ENCODE measurements around the gene PLEKHA7. TPM values are rescaled to one million over a fixed set of nuclear protein-coding genes. Genes with fewer than 3 reads are reported as not detected.

The PLEKHA7 gene
- total RNA-seq, 1 experiment from 2014 or later = not detected

DNA sequence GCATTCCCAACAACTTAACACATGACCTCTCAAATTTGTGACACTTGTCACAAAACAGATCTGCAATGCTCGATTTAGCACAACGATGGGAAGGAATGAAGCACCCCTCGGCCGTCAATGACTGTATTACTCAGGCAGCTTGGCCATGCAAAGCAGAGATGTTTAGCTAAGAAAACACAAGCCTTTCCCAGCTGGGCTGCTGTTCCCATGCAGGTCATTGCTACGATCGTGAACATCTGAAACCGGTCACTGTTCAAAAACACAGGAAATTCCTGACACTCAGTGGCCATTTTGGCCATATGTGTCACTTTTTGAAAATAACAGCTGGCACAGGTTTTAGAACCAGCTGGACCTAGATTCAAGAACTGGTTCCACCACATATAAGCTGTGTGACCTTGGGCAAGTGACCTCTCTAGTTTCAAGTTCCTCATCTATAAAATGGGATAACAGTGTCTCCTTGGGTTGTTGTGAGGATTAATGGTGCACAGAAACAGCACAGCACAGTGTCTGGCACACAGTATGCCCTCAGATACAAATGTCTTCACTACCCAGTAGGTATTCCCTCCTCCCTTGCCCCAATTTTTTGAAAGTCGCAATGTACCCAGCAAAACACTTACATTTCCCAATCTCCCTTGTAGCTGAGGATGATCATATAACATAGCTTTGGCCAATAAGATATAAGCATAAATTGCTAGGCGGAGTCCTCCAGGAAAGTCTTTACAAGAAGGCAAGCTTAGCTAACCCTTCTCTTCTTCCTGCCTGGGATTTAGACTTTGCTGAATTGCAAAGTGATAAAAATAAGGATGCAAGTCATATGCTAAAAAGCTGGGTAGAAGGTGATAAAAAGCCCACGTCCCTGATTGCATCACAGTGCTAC lies 182.7 kb downstream of the PLEKHA7 start:
- H3K9me3 ChIP-seq = no peaks in the 10 kb centered on the region
- no peaks in the 10 kb centered on the region for H3K27me3 ChIP-seq
- DNase-seq = no peak
- no peak overlapping the region for H3K4me3 ChIP-seq
- no peaks in the 10 kb centered on the region for H3K36me3 ChIP-seq

DNA sequence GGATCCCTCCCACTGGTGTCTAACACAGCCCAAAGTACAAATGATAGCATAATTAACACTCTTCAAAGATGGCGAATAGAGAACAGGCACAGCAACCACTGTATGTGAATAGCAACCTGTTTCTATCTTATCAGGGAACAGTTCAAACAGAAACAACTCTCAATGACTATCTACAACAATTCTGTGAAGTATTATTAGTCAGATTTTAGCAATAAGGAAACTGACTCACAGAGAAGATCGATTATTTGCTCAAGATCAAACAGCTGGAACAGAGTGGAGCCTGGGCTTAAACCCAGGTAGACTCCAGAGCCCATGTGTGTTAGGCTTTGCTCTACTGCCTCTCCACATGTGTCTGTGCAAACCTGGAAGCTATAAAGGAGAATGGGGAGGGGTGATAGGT lies 187.1 kb downstream of the PLEKHA7 start:
- no peak for DNase-seq
- H3K36me3 ChIP-seq = no peaks in the 10 kb centered on the region
- H3K9me3 ChIP-seq = no peaks in the 10 kb centered on the region
- no peaks in the 10 kb centered on the region for H3K27me3 ChIP-seq
- H3K4me3 ChIP-seq = no peak overlapping the region

DNA sequence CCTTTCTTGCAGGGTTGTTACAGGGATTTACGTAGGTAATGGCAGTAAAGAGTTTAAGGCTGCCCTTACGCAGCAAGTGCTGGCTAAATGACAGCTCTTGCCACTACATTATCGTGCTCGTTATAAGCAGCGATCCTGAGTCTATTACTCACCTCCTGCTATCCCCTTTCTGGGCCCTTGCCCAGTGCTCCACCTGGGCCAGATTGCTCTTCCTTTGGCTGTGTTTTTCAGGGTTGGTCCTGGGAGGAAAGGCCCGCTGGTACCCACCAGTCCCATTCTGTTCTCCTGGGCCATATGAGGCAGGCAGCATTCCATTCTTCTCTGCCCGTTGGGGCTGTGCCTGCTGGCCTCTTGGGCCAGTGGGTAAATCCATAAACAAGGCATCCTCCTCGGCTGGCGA lies 188.2 kb downstream of the PLEKHA7 start:
- Histone ChIP-seq H3K27me3 (no peaks in the 10 kb centered on the region), H3K4me3 (no peak overlapping the region)
- no peak for DNase-seq

DNA sequence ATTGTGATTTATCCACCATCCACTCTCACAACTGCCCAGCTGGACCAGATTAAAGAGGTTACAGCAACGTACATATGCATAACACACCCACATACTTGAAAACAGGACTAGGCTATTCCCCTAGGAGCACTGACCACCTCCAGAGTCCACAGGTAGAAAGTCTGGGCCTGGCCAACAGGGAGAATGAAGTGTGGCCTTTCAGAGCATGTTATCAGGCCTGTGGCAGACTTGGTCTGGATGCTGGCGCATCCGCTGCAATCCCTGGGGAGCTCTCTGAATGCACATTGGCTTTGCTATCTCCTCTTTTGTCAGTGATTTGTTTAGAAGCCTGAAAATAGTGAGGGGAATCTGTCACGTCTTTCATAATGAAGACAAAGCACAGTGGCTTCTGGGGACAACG lies 189.1 kb downstream of the PLEKHA7 start:
- no peak overlapping the region for H3K4me3 ChIP-seq
- no peaks in the 10 kb centered on the region for H3K36me3 ChIP-seq
- H3K27me3 ChIP-seq = no peaks in the 10 kb centered on the region
- no peak for DNase-seq
- H3K9me3 ChIP-seq = no peaks in the 10 kb centered on the region

More for the DNA sequence above, 188.2 kb downstream of the PLEKHA7 start:
- Histone ChIP-seq H3K36me3 (no peaks in the 10 kb centered on the region), H3K9me3 (no peaks in the 10 kb centered on the region)

DNA sequence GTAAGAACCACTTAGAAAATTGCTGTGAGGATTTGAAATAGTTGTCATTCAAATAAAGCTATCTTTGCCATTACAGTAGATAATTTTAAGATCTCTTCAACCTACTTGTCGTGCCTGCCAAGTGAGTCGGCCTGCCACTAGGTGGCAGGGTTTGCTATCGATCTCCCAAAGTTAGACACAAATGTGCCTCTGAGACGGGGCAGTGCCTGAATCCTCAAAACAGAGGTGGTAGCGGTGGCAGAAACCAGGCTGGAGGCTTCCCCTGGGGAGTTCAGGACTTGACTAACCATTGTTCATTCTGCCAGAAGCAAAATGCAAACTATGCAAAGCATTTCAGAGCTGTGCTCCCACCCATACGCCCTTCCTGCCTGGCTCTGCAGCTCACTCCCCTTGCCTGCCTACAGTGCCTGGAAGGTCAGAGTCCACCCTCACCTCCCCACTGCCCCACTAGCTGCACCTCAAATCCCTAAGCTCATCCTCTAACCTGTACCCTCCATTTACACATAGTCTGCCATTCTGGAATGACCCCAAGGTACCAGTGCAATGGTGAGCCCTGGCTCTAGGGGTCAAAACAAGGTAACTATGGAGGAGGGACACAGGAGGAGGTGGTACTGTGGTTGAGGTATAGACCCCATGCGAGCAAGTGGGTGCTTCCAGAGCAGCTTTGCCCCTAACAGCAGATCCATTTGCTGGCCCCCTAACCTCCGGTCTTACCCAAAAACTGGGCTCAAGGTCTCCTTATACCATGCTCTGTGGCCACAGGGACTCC lies 193.7 kb downstream of the PLEKHA7 start:
- no peaks in the 10 kb centered on the region for H3K9me3 ChIP-seq
- no peak overlapping the region for H3K4me3 ChIP-seq
- H3K36me3 ChIP-seq = no peaks in the 10 kb centered on the region
- no peaks in the 10 kb centered on the region for H3K27me3 ChIP-seq
- DNase-seq = peak; percentile 59

DNA sequence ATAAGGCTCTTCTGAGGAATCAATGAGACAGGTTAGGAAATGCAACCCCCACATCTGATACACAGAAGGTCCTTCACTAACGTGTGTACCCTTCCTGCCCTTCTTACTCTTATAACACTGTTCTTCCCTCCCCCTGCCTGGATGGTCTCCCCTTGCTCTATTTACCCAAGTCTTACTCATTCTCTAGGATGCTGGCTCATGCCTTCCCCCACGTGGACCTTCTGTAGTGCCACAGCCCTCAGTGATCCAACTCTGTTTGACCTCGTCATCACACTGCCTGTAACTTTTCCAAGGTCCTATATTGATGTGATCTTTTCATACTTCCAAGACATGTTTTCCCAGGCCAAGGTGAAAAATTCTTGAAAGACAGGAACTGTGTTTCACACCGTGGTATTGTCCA lies 195.9 kb downstream of the PLEKHA7 start:
- DNase-seq = no peak
- H3K4me3 ChIP-seq = no peak overlapping the region
- no peaks in the 10 kb centered on the region for H3K9me3 ChIP-seq
- H3K27me3 ChIP-seq = no peaks in the 10 kb centered on the region
- no peaks in the 10 kb centered on the region for H3K36me3 ChIP-seq

DNA sequence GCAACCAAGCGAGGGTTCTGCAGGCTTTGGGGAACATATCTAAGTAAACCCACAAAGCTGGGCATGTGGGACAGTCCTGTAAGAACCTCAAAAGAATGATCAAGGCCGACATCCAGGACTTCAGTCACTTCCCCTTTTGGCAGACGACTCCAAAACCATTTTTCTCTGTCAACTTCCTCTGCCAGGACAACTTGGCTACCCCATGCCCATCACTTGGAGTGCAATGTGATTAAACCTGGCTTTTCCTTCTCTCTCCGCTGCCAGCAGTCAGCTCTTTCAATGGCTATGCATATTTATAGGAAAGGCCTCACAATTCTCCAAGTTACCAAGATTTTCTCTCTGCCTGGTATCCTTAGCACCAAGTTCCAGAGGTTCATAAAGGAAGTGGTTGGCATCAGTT lies 196.9 kb downstream of the PLEKHA7 start:
- Histone ChIP-seq H3K4me3 (no peak overlapping the region), H3K9me3 (no peaks in the 10 kb centered on the region), H3K36me3 (no peaks in the 10 kb centered on the region), H3K27me3 (no peaks in the 10 kb centered on the region)
- DNase-seq = no peak

DNA sequence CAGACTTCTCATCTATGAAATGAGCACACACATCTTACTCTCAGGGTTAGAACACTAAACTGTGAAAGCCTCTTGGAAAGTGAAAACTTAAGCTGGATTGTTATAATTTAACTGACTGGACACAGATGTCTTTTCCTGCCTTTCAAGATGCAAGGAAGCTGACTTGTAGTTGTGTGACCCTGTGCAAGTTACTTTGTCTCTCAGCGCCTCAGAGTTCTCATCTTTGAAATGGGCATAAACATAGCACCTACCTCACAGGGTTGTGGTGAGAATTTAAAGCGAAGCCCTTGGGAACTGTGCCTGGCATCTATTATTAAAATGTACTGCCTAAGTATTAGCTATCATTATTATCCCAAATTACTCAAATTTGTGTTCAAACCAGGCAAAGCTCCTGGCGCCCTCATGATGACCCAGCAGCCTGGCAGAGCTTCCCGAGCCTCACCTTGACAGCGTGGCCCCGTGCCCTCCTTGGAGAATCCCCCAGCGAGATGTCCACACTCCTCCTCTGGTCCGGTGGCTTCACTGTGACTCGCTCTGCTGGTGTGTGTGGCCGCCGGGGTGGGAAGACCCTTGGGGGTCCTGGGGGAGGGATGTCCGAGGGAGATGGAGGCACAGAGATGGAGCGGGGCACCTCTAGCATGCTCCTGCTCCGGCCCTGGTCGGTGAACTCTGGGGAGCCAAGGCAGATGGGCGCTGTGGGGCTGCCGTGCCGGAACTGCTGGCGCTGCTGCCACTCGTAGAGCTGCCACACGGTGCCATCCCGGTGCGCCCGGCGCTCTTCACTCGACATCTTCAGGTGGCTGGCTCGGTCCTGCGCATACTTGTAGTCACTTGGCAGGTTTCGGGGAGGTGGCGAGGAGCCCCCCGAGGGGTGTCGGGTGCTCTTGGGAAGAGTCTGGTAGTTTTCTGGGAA lies 197.6 kb downstream of the PLEKHA7 start:
- H3K27me3 ChIP-seq = no peaks in the 10 kb centered on the region
- DNase-seq = no peak

DNA sequence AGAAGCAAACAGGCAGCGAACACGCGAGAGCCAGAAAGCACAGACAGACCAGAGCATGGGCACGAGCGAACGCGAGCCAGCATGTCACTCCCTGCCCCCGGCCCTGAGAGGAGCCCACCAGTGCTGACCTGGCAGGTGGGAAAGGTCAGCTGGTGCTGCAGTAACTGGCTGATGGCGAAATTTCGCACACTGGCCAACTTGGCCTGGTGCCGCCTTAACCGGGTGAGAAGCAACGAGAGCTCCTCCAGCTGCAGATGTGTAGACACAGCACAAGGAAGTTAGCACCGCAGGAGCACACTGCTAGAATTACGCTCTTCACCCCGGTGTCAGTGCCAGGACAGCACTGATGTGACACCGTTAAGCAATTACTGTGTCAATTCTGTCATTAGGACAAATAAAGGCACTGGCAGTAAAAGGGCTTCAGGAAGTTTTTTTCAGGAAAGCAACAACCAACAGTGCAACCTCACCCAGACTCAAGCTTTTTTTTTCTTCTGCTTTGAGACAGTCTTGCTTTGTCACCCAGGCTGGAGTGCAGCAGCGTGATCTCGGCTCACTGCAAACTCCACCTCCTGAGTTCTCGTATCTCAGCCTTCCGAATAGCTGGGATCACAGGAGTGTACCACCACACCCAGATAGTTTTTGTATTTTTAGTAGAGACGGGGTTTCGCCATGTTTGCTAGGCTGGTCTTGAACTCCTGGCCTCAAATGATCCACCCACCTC lies 199.0 kb downstream of the PLEKHA7 start:
- Histone ChIP-seq H3K9me3 (no peaks in the 10 kb centered on the region), H3K36me3 (no peaks in the 10 kb centered on the region), H3K27me3 (no peaks in the 10 kb centered on the region), H3K4me3 (no peak overlapping the region)
- DNase-seq = peak; percentile 47

More for the DNA sequence above, 197.6 kb downstream of the PLEKHA7 start:
- Histone ChIP-seq H3K9me3 (no peaks in the 10 kb centered on the region), H3K4me3 (no peak overlapping the region), H3K36me3 (no peaks in the 10 kb centered on the region)

DNA sequence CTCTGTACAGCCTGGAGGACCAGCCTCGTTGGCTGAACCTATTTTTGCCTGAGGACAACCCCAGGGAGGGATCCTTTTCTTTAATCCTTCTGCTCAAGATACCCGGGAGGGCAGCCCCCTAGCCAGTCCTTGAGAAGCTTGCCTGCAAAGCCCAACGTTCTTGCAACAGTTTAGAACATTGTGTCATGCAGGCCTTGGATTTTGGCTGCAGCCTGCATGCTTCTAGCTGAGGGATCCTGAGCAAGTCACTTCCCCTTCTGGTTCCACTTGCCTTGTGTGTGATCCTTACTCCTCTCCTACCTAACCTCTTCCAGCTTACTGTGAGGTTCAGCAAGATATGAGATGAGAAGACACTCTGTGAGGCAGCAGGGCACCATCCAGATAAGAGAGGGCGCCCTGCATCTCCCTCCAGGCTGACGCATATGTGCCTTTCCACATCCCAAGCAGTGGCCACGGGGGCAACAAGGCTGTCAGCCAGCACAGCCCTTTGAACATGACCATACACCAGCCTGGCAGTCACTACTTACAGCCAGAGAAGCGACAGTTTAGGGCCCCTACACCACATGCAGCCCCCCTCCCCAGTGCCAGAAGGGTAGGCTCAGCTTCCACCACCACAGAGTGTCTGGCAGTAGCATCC lies 199.7 kb downstream of the PLEKHA7 start:
- H3K36me3 ChIP-seq = no peaks in the 10 kb centered on the region
- no peaks in the 10 kb centered on the region for H3K9me3 ChIP-seq
- no peak overlapping the region for H3K4me3 ChIP-seq
- H3K27me3 ChIP-seq = no peaks in the 10 kb centered on the region
- DNase-seq = no peak

DNA sequence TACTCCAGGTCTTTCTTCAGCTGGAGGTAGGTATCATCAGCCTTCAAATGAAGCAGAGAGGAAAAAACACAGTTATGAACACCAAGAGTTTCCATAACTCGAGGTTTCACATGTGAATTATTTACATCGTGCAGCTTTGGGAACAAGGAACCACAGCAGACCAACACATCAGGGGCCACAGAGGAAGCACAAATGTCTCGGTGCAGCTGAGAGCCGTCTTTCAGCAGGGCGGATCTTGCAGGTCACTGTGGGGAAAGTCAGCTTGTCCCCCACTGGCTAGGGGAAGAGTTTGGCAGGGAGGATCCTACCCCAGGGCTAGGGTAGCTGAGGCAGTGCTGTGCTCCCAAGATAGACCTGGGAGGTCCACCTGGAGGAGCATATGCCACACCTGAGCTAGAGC lies 201.1 kb downstream of the PLEKHA7 start:
- Histone ChIP-seq H3K4me3 (no peak overlapping the region), H3K36me3 (no peaks in the 10 kb centered on the region), H3K27me3 (no peaks in the 10 kb centered on the region), H3K9me3 (no peaks in the 10 kb centered on the region)
- DNase-seq = no peak

DNA sequence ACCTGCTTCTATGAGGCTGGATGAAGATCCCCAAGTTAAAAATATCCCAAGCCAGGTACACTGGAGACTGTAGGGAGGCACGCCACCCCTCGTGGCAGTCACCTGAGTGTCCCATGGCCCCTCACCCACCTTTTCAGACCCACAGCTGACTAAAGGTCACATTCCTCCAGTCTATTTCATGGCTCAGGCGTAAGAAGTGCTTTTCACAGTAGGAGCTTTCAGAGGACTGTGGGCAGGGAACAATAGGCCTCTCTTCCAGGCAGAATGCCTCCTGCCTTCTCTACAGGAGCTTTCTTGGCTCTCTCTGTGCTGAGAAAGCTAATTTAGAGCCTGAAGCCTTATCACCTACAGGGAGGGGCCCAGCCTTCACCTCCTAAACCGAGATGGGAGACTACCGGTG lies 201.9 kb downstream of the PLEKHA7 start:
- DNase-seq = no peak
- no peaks in the 10 kb centered on the region for H3K27me3 ChIP-seq
- H3K4me3 ChIP-seq = no peak overlapping the region
- H3K36me3 ChIP-seq = no peaks in the 10 kb centered on the region
- no peaks in the 10 kb centered on the region for H3K9me3 ChIP-seq

DNA sequence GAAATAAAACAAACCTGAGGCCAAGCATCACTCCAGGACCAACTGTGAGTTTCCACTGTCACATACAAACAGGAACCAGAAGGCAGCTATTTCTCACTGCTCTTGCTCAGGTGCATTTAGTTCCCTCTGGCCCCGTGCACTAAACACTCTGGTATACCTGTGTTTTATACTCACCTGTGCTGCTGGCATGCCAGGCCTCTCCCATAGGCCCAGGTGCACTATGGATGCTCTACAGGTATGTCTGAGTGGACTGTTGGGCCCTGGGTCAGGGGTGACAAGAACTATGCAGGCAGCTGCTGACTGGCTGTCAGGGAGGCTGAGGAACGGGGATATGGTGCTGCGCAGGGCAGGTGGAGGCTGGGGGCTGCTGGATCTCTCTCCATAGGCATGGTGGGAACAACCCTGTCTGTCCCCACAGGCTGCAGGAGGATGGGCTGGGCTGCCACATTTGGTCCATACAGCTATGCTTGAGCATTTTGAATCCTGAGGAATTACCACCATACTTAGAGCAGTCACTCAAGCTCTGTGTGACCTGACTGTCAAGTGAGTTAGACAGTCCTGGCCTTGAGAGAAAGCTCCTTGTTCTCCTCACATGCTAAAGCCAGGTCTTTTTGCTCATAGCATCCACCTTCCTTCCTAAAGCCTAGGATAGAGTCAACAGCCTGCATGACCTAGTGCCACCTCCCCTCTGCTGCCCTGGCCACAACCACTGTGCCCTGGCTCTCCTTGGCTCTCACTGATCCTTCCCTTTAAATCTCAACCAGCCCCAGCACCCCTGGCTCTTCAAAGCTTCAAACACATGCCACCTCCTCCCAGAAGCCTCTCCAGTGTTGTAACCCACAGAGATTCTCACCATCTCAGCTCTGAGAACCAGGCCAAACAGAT lies 202.8 kb downstream of the PLEKHA7 start:
- no peaks in the 10 kb centered on the region for H3K36me3 ChIP-seq
- DNase-seq = no peak
- no peaks in the 10 kb centered on the region for H3K27me3 ChIP-seq
- H3K9me3 ChIP-seq = no peaks in the 10 kb centered on the region
- H3K4me3 ChIP-seq = no peak overlapping the region

DNA sequence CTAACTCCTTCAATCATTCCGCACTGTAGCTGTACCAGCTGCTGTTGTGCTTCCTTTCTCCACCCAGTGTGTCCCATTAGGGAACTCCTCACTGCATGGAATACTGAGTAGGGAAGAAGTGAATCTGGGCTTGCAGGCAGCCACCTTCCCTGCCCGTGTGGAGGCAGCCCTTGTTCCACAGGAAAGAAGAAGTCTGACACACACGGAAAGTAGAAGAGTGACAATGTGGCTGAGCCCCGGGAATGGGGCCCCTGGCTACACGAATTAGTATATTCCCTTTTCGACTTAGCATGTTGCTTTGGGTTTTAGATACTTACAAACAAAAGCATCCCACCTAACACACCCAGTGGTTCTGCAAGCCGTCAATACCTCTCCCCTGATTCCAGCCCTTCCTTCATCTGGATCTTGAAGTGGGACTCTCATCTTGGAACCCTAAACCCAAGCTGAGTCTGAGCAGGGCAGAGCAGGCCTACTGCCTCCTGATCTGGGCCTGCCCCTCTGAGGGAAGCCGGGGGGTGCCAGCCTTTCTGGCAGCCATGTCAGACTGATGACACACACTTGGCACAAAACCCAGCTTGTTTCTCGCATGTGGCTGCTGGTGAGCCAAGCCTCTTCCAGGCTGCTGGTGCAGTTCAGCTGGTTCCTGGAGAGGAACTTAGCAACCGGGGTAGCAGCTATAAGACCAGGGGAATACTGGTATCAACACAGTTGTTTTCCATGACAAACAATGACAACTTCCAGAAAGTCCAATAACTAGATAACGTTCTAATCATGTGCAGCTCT lies 204.1 kb downstream of the PLEKHA7 start:
- DNase-seq = peak; percentile 77
- H3K36me3 ChIP-seq = no peaks in the 10 kb centered on the region
- no peaks in the 10 kb centered on the region for H3K9me3 ChIP-seq
- no peak overlapping the region for H3K4me3 ChIP-seq
- H3K27me3 ChIP-seq = no peaks in the 10 kb centered on the region

All from MG63 (cell line).